SJCRH30 (cell line): ENCODE data around the gene NAV2. TPM values are rescaled to one million over a fixed set of nuclear protein-coding genes. Genes with fewer than 3 reads are reported as not detected.

Experiments
- DNase-seq, 2 experiments: peaks; one replicate each; pipeline ENCODE4 v3.0.0-alpha.2; 2015 to 2020
- H3K27ac ChIP-seq: fragments of 250-450 bp; sonication (Bioruptor Pico); 2 replicates; pipeline ENCODE4 v1.5.1; 2020; ENCODE audit warnings: mild to moderate bottlenecking, moderate library complexity
- H3K27me3 ChIP-seq: fragments of 250-450 bp; sonication (Bioruptor Pico); 2 replicates; pipeline ENCODE4 v1.5.1; 2020; ENCODE audit warnings: mild to moderate bottlenecking, moderate library complexity
- H3K36me3 ChIP-seq: fragments of 250-450 bp; sonication (Bioruptor Pico); 2 replicates; pipeline ENCODE4 v1.5.1; 2020; ENCODE audit warnings: mild to moderate bottlenecking, moderate library complexity
- H3K4me1 ChIP-seq: fragments of 250-450 bp; sonication (Bioruptor Pico); 2 replicates; pipeline ENCODE4 v1.5.1; 2020; ENCODE audit warnings: mild to moderate bottlenecking, moderate library complexity
- H3K4me3 ChIP-seq: fragments of 250-450 bp; sonication (Bioruptor Pico); 2 replicates; pipeline ENCODE4 v1.5.1; 2020; ENCODE audit warnings: mild to moderate bottlenecking, moderate library complexity
- H3K9me3 ChIP-seq: fragments of 250-450 bp; sonication (Bioruptor Pico); replicated peaks from 2 replicates; pipeline ENCODE4 v1.5.1; 2020; ENCODE audit warnings: mild to moderate bottlenecking, moderate library complexity
- total RNA-seq: library from RNA; depleted of rRNA; stranded (reverse); fragments of >200 nt; shearing (Covaris generic); gene quantifications from 2 replicates; pipeline ENCODE4 v1.2.3, GENCODE V29; 2014

NAV2 gene
- total RNA-seq, 1 experiment from 2014 or later = 73.1 TPM

GRCh38 chr11:19719960-19720359, 7.3 kb downstream of the NAV2 start:
- Histone ChIP-seq H3K9me3 (no peaks in the 10 kb centered on the region), H3K4me1 (peaks cover 36% of the 10 kb centered on the region), H3K27me3 (no peaks in the 10 kb centered on the region), H3K36me3 (no peaks in the 10 kb centered on the region; the same call in 1 of the 2 replicates), H3K4me3 (no peak overlapping the region), H3K27ac (no peak overlapping the region)
- peak in 1 of 2 experiments; percentile 38 for DNase-seq

- H3K4me3 ChIP-seq = no peak overlapping the region
- DNase-seq = no peak
- H3K9me3 ChIP-seq = no peaks in the 10 kb centered on the region
- peaks cover 24% of the 10 kb centered on the region for H3K4me1 ChIP-seq
- no peaks in the 10 kb centered on the region; the same call in 1 of the 2 replicates for H3K36me3 ChIP-seq
- H3K27ac ChIP-seq = no peak overlapping the region
- H3K27me3 ChIP-seq = no peaks in the 10 kb centered on the region
Measured at GRCh38 chr11:19721176-19721575, 8.5 kb downstream of the NAV2 start.

- Histone ChIP-seq H3K4me1 (peaks cover 24% of the 10 kb centered on the region), H3K9me3 (no peaks in the 10 kb centered on the region), H3K27ac (peak overlapping the region; percentile 62)
Measured at GRCh38 chr11:19722702-19723101, 10.1 kb downstream of the NAV2 start.

GRCh38 chr11:19723572-19724342, 11.1 kb downstream of the NAV2 start:
- peak; percentile 92 for DNase-seq
- H3K4me3 ChIP-seq = no peak overlapping the region
- peaks cover 24% of the 10 kb centered on the region for H3K4me1 ChIP-seq
- no peaks in the 10 kb centered on the region; the same call in 1 of the 2 replicates for H3K36me3 ChIP-seq
- H3K27ac ChIP-seq = peak overlapping the region; percentile 62
- H3K27me3 ChIP-seq = no peaks in the 10 kb centered on the region
- no peaks in the 10 kb centered on the region for H3K9me3 ChIP-seq

More at GRCh38 chr11:19722702-19723101, 10.1 kb downstream of the NAV2 start:
- Histone ChIP-seq H3K36me3 (no peaks in the 10 kb centered on the region; the same call in 1 of the 2 replicates), H3K27me3 (no peaks in the 10 kb centered on the region), H3K4me3 (no peak overlapping the region)
- peak in 1 of 2 experiments; percentile 34 for DNase-seq

GRCh38 chr11:19724765-19725164, 12.1 kb downstream of the NAV2 start:
- H3K27ac ChIP-seq = no peak overlapping the region
- peaks cover 24% of the 10 kb centered on the region for H3K4me1 ChIP-seq
- H3K27me3 ChIP-seq = no peaks in the 10 kb centered on the region
- no peaks in the 10 kb centered on the region for H3K9me3 ChIP-seq
- no peaks in the 10 kb centered on the region; the same call in 1 of the 2 replicates for H3K36me3 ChIP-seq
- DNase-seq = no peak
- no peak overlapping the region for H3K4me3 ChIP-seq

- Histone ChIP-seq H3K4me1 (peaks cover 22% of the 10 kb centered on the region), H3K36me3 (no peaks in the 10 kb centered on the region; the same call in 1 of the 2 replicates), H3K9me3 (no peaks in the 10 kb centered on the region), H3K4me3 (no peak overlapping the region), H3K27ac (no peak overlapping the region), H3K27me3 (no peaks in the 10 kb centered on the region)
- DNase-seq = no peak
Measured at GRCh38 chr11:19725379-19726079, 12.9 kb downstream of the NAV2 start.

GRCh38 chr11:19727246-19727645, 14.6 kb downstream of the NAV2 start:
- DNase-seq = peak; percentile 40 to 65
- Histone ChIP-seq H3K4me1 (peaks cover 21% of the 10 kb centered on the region), H3K36me3 (no peaks in the 10 kb centered on the region), H3K9me3 (no peaks in the 10 kb centered on the region), H3K4me3 (no peak overlapping the region), H3K27ac (no peak overlapping the region), H3K27me3 (no peaks in the 10 kb centered on the region)

GRCh38 chr11:19728436-19728835, 15.8 kb downstream of the NAV2 start:
- peaks cover 9% of the 10 kb centered on the region for H3K4me1 ChIP-seq
- no peak overlapping the region for H3K27ac ChIP-seq
- no peaks in the 10 kb centered on the region for H3K27me3 ChIP-seq
- no peak overlapping the region for H3K4me3 ChIP-seq
- no peaks in the 10 kb centered on the region for H3K9me3 ChIP-seq
- DNase-seq = no peak
- H3K36me3 ChIP-seq = no peaks in the 10 kb centered on the region

GRCh38 chr11:19729141-19729540, 16.5 kb downstream of the NAV2 start:
- Histone ChIP-seq H3K36me3 (no peaks in the 10 kb centered on the region), H3K4me3 (no peak overlapping the region), H3K27me3 (no peaks in the 10 kb centered on the region), H3K27ac (no peak overlapping the region), H3K4me1 (peaks cover 3% of the 10 kb centered on the region), H3K9me3 (no peaks in the 10 kb centered on the region)
- DNase-seq = no peak

GRCh38 chr11:19730373-19730772, 17.7 kb downstream of the NAV2 start:
- H3K4me1 ChIP-seq = no peaks in the 10 kb centered on the region; the same call in 1 of the 2 replicates
- DNase-seq = no peak
- no peak overlapping the region for H3K27ac ChIP-seq

GRCh38 chr11:19734171-19734570, 21.5 kb downstream of the NAV2 start:
- DNase-seq = no peak
- H3K27ac ChIP-seq = no peak overlapping the region

More at GRCh38 chr11:19730373-19730772, 17.7 kb downstream of the NAV2 start:
- H3K27me3 ChIP-seq = no peaks in the 10 kb centered on the region
- H3K36me3 ChIP-seq = no peaks in the 10 kb centered on the region
- H3K4me3 ChIP-seq = no peak overlapping the region
- no peaks in the 10 kb centered on the region for H3K9me3 ChIP-seq

GRCh38 chr11:19735157-19735908, 22.7 kb downstream of the NAV2 start:
- H3K27me3 ChIP-seq = no peaks in the 10 kb centered on the region
- H3K4me1 ChIP-seq = peaks cover 6% of the 10 kb centered on the region
- no peak overlapping the region for H3K27ac ChIP-seq
- DNase-seq = peak in 1 of 2 experiments; percentile 19
- H3K9me3 ChIP-seq = no peaks in the 10 kb centered on the region
- H3K36me3 ChIP-seq = no peaks in the 10 kb centered on the region
- H3K4me3 ChIP-seq = no peak overlapping the region

More at GRCh38 chr11:19734171-19734570, 21.5 kb downstream of the NAV2 start:
- H3K4me1 ChIP-seq = peaks cover 6% of the 10 kb centered on the region
- H3K4me3 ChIP-seq = no peak overlapping the region
- no peaks in the 10 kb centered on the region for H3K36me3 ChIP-seq
- no peaks in the 10 kb centered on the region for H3K27me3 ChIP-seq
- no peaks in the 10 kb centered on the region for H3K9me3 ChIP-seq

- Histone ChIP-seq H3K27me3 (no peaks in the 10 kb centered on the region), H3K4me3 (no peak overlapping the region), H3K27ac (no peak overlapping the region), H3K36me3 (no peaks in the 10 kb centered on the region), H3K4me1 (peaks cover 6% of the 10 kb centered on the region), H3K9me3 (no peaks in the 10 kb centered on the region)
- no peak for DNase-seq
Measured at GRCh38 chr11:19735909-19736498, 23.4 kb downstream of the NAV2 start.

- Histone ChIP-seq H3K4me1 (peaks cover 6% of the 10 kb centered on the region), H3K27ac (no peak overlapping the region)
- no peak for DNase-seq
Measured at GRCh38 chr11:19736831-19737230, 24.2 kb downstream of the NAV2 start.

More at GRCh38 chr11:19736831-19737230, 24.2 kb downstream of the NAV2 start:
- Histone ChIP-seq H3K9me3 (no peaks in the 10 kb centered on the region), H3K36me3 (no peaks in the 10 kb centered on the region), H3K4me3 (no peak overlapping the region), H3K27me3 (no peaks in the 10 kb centered on the region)
